Activated naive CD4-positive, alpha-beta T cell treated with anti-CD3 and anti-CD28 coated beads for 36 hours (primary cell): ENCODE measurements around the gene GABRB1. TPM values are rescaled to one million over a fixed set of nuclear protein-coding genes. Genes with fewer than 3 reads are reported as not detected.
"Not testable (repeated sequence)": the region's sequence is repeated elsewhere in the genome, so short reads cannot be mapped to it uniquely, and the experiment has no call there.

Experiments
- CTCF ChIA-PET: fragments of 350-600 bp; sonication (Branson Sonifier 250); formaldehyde crosslinking; loops from one replicate; lab custom pipeline; 2021; ENCODE audit warnings: antibody characterized with exemption; lab: Charles Lee
- DNase-seq: peaks from one replicate; pipeline ENCODE4 v3.0.0-alpha.2; 2020
- H3K27ac Mint-ChIP-seq: one replicate; pipeline ENCODE4 v1.8.0; 2021; ENCODE audit warnings: mild to moderate bottlenecking, mixed read lengths
- H3K27me3 Mint-ChIP-seq: one replicate; pipeline ENCODE4 v1.8.0; 2021; ENCODE audit warnings: low read depth, mixed read lengths
- H3K36me3 Mint-ChIP-seq: one replicate; pipeline ENCODE4 v1.8.0; 2021; ENCODE audit warnings: low read depth, mixed read lengths
- H3K4me1 Mint-ChIP-seq: one replicate; pipeline ENCODE4 v1.8.0; 2021; ENCODE audit warnings: low read depth, mixed read lengths
- H3K4me3 Mint-ChIP-seq: one replicate; pipeline ENCODE4 v1.8.0; 2021; ENCODE audit warnings: mild to moderate bottlenecking, moderate library complexity, mixed read lengths
- H3K9me3 Mint-ChIP-seq: one replicate; pipeline ENCODE4 v1.8.0; 2021; ENCODE audit warnings: mixed read lengths
- intact Hi-C: fragments of 100-400 bp; cut with micrococcal nuclease; formaldehyde crosslinking; loops from one replicate; pipeline ENCODE4 v1.15.1; 2023
- total RNA-seq, 2 experiments: library from RNA; stranded (reverse); gene quantifications; one replicate each; pipeline ENCODE4 v1.2.3, GENCODE V29; 2021

Gene GABRB1
- total RNA-seq, 2 experiments from 2014 or later, result not detected

DNA sequence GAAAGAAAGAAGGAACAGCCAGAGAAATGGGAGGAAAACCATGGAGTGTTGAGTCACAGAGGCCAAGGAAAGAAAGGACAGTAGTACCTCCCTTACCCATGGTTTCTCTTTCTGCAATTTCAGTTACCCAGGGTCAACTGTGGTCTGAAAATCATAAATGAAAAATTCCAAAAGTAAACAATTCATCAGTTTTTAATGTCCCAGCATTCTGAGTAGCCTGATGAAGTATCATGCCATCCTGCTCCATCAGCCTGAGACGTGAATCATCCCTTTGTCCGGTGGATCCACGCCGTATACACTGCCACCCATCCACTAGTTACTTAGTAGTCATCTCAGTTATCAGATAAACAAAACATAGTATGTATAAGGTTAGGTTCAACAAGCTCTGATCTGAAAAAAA lies 318.0 kb downstream of the GABRB1 start:
- no peaks in the 10 kb centered on the region for H3K9me3 Mint-ChIP-seq
- CTCF ChIA-PET, result no interaction called here
- H3K4me3 Mint-ChIP-seq, result no peak overlapping the region
- no peak for DNase-seq
- peaks cover 10% of the 10 kb centered on the region for H3K27me3 Mint-ChIP-seq
- no peaks in the 10 kb centered on the region for H3K36me3 Mint-ChIP-seq
- no peak overlapping the region for H3K27ac Mint-ChIP-seq
- intact Hi-C loops, result no loop called here
- H3K4me1 Mint-ChIP-seq, result no peaks in the 10 kb centered on the region

GRCh38 chr4:47355568-47355967 lies 324.2 kb downstream of the GABRB1 start:
- no peak for DNase-seq
- intact Hi-C loops, result no loop called here
- Mint-ChIP-seq H3K4me1 (no peaks in the 10 kb centered on the region), H3K27me3 (peaks cover 2% of the 10 kb centered on the region), H3K27ac (no peak overlapping the region), H3K36me3 (no peaks in the 10 kb centered on the region), H3K9me3 (no peaks in the 10 kb centered on the region), H3K4me3 (no peak overlapping the region)
- CTCF ChIA-PET, result no interaction called here

DNA sequence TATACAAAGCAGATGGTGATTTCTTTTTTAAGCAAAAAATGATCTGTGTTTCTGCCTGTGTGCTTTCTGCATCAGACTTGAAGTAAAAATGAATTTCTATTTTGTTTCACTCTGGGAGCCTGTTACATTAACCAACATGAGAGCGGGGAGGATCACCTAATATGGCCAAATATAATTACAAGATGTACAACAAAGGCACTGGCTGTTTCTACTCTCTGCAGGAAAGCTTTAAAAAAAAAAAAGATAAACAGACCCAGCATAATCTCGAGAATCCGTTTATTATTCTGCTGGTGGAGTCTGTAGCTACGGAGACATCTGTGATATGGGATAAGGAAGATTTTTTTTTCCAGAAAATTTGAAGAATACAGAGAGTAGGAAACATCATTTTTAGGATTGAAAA lies 328.5 kb downstream of the GABRB1 start:
- CTCF ChIA-PET, result no interaction called here
- no peak for DNase-seq
- H3K9me3 Mint-ChIP-seq, result no peaks in the 10 kb centered on the region
- no peak overlapping the region for H3K27ac Mint-ChIP-seq
- H3K27me3 Mint-ChIP-seq, result peaks cover 8% of the 10 kb centered on the region
- no peaks in the 10 kb centered on the region for H3K4me1 Mint-ChIP-seq
- H3K36me3 Mint-ChIP-seq, result no peaks in the 10 kb centered on the region
- intact Hi-C loops, result no loop called here
- H3K4me3 Mint-ChIP-seq, result no peak overlapping the region

DNA sequence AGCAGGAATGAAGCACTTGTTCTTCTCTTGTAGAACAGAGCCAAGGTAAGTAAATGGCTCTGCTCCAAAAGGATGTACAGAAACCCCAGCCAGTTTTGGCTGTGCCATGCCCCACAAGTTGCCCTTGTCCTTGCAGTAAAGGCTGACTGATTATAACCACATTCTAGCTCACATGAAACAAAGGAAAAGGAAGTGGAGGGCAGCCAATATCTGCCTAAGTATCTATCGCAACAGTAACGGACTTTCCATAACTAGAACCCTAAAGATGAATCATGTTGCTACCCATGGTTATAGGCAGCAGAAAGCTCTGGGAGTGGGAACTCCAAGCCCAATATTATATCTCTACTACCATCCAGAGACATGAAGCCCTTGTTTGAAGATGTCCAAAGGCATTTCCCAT lies 336.4 kb downstream of the GABRB1 start:
- CTCF ChIA-PET, result interaction anchor here (1.0 kb wide), 1 partner anchor 15 kb away, joined by 4 read pairs; no protein-coding TSS in a partner anchor
- H3K4me1 Mint-ChIP-seq, result no peaks in the 10 kb centered on the region
- H3K9me3 Mint-ChIP-seq, result no peaks in the 10 kb centered on the region
- peaks cover 5% of the 10 kb centered on the region for H3K27me3 Mint-ChIP-seq
- no peak overlapping the region for H3K27ac Mint-ChIP-seq
- no peak overlapping the region for H3K4me3 Mint-ChIP-seq
- DNase-seq, result no peak
- H3K36me3 Mint-ChIP-seq, result no peaks in the 10 kb centered on the region
- intact Hi-C loops, result no loop called here

- no peak for DNase-seq
- CTCF ChIA-PET, result no interaction called here
- H3K27ac Mint-ChIP-seq, result no peak overlapping the region
Observed at GRCh38 chr4:47368211-47368610, 336.8 kb downstream of the GABRB1 start.

GRCh38 chr4:47372561-47372960 lies 341.2 kb downstream of the GABRB1 start:
- Mint-ChIP-seq H3K27ac (no peak overlapping the region), H3K27me3 (peaks cover 3% of the 10 kb centered on the region), H3K4me3 (no peak overlapping the region), H3K9me3 (no peaks in the 10 kb centered on the region), H3K36me3 (no peaks in the 10 kb centered on the region), H3K4me1 (no peaks in the 10 kb centered on the region)
- CTCF ChIA-PET, result no interaction called here
- DNase-seq, result no peak
- intact Hi-C loops, result no loop called here

More at GRCh38 chr4:47368211-47368610, 336.8 kb downstream of the GABRB1 start:
- Mint-ChIP-seq H3K4me3 (no peak overlapping the region), H3K4me1 (no peaks in the 10 kb centered on the region), H3K36me3 (no peaks in the 10 kb centered on the region), H3K9me3 (no peaks in the 10 kb centered on the region), H3K27me3 (peaks cover 7% of the 10 kb centered on the region)
- intact Hi-C loops, result no loop called here

DNA sequence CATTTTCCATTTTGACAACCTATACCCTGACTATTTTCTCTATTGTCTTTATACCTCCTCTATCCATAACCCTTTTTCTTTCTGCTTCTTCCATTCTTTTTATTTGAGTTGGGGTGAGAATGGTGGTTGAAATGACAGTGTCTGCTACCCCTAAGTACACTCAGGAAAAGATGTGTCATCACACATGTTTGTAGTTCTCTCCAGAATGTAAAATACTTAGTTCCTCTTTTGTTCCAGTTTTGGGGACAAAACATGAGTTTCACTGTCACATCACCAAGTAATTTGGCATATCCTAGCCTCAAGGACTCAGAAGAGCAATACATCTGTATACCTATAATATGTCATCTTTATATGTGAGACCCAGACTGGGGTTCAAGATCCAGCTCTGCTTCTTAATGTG lies 341.8 kb downstream of the GABRB1 start:
- Mint-ChIP-seq H3K27ac (no peak overlapping the region), H3K9me3 (no peaks in the 10 kb centered on the region), H3K36me3 (no peaks in the 10 kb centered on the region), H3K27me3 (peaks cover 3% of the 10 kb centered on the region), H3K4me3 (no peak overlapping the region), H3K4me1 (no peaks in the 10 kb centered on the region)
- intact Hi-C loops, result no loop called here
- no peak for DNase-seq
- CTCF ChIA-PET, result interaction anchor here (0.5 to 1.4 kb wide), 2 partner anchors 8 to 10 kb away, joined by 3 read pairs; no protein-coding TSS in a partner anchor

DNA sequence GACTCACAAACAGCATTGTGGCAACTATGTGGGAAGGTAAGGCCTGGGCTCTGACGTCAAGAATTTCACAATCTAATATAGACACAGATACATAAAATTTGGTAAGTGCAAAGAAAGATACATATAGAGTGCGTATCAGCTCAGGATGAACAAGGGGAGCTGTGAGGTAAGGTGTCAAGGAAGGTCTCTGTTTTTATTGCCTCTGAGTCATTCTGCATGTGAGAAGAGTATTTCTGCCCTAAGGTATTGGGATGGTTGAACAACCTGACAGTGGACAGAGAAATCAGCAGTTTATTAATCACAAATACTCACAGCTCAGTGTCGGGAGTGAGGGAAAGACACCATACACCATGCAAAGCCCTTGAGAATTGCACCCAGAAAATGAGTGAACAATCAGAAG lies 342.3 kb downstream of the GABRB1 start:
- Mint-ChIP-seq H3K36me3 (no peaks in the 10 kb centered on the region), H3K4me1 (no peaks in the 10 kb centered on the region), H3K27ac (no peak overlapping the region), H3K9me3 (no peaks in the 10 kb centered on the region), H3K27me3 (peaks cover 3% of the 10 kb centered on the region), H3K4me3 (no peak overlapping the region)
- CTCF ChIA-PET, result interaction anchor here (0.5 to 1.4 kb wide), 2 partner anchors 8 to 10 kb away, joined by 3 read pairs; no protein-coding TSS in a partner anchor
- intact Hi-C loops, result no loop called here
- DNase-seq, result no peak

DNA sequence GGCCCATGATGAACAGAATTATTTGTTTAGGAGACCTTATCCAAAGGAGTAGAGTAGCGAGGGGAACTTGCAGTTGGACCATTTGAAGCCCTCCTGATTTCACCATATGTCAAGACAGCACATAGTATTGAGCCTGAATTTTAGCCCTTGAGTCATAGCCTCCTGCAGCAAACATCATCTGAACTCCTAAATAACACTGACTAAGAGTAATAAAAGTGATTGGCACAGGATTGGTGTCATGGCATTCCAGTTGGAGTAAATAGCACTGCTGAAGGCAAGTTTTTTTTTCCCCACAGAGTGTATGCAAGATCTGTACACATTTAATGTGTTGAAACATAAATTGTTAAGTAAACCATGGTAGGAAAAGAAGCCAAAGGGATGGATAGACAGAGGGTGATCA lies 343.1 kb downstream of the GABRB1 start:
- CTCF ChIA-PET, result interaction anchor here (1.4 kb wide), 1 partner anchor 9 kb away, joined by 3 read pairs; no protein-coding TSS in a partner anchor
- peaks cover 3% of the 10 kb centered on the region for H3K27me3 Mint-ChIP-seq
- no peak for DNase-seq
- intact Hi-C loops, result no loop called here
- H3K4me1 Mint-ChIP-seq, result no peaks in the 10 kb centered on the region
- H3K9me3 Mint-ChIP-seq, result no peaks in the 10 kb centered on the region
- H3K27ac Mint-ChIP-seq, result no peak overlapping the region
- no peak overlapping the region for H3K4me3 Mint-ChIP-seq
- H3K36me3 Mint-ChIP-seq, result no peaks in the 10 kb centered on the region

GRCh38 chr4:47378021-47378530 lies 346.7 kb downstream of the GABRB1 start:
- H3K4me3 Mint-ChIP-seq, H3K9me3 Mint-ChIP-seq, H3K36me3 Mint-ChIP-seq, DNase-seq, H3K27ac Mint-ChIP-seq, intact Hi-C loops, H3K27me3 Mint-ChIP-seq, CTCF ChIA-PET, H3K4me1 Mint-ChIP-seq: not testable (repeated sequence)

DNA sequence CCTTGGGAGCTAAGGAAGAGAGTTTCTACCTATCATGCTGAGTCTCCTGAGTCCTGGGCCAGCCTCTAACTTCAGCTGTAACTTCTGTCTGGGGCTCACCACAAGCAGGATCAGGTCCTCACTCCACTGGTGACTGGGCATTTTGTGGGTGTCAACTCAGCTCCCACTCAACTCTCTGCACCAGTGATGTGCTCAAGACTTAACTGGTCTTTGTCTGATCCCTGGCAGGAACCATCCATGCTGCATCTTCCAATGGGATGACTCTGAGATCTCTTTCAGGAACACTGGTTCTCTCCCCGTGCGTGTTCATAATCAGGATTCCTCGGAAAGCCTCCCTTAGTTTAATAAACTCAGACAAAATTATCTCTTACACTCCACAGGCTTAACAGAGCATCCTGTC lies 349.8 kb downstream of the GABRB1 start:
- Mint-ChIP-seq H3K4me3 (no peak overlapping the region), H3K9me3 (no peaks in the 10 kb centered on the region), H3K36me3 (no peaks in the 10 kb centered on the region), H3K27ac (no peak overlapping the region), H3K27me3 (peaks cover 5% of the 10 kb centered on the region), H3K4me1 (no peaks in the 10 kb centered on the region)
- DNase-seq, result no peak
- intact Hi-C loops, result no loop called here
- CTCF ChIA-PET, result interaction anchor here (0.7 kb wide), 1 partner anchor 8 kb away, joined by 3 read pairs; no protein-coding TSS in a partner anchor

- H3K27me3 Mint-ChIP-seq, result peaks cover 11% of the 10 kb centered on the region
- intact Hi-C loops, result loop anchor here (1.0 kb wide), 1 partner anchor 261 kb away; no protein-coding TSS in a partner anchor
- DNase-seq, result no peak
- H3K9me3 Mint-ChIP-seq, result no peaks in the 10 kb centered on the region
- no peak overlapping the region for H3K27ac Mint-ChIP-seq
- no peaks in the 10 kb centered on the region for H3K36me3 Mint-ChIP-seq
- no peak overlapping the region for H3K4me3 Mint-ChIP-seq
- H3K4me1 Mint-ChIP-seq, result no peaks in the 10 kb centered on the region
- CTCF ChIA-PET, result interaction anchor here (0.6 to 1.8 kb wide), 20 partner anchors 8 to 575 kb away, joined by 3 to 8 read pairs (median 4); no protein-coding TSS in a partner anchor
Observed at GRCh38 chr4:47382846-47383360, 351.5 kb downstream of the GABRB1 start.
